Measurements from ENCODE around the gene PHC2.

Gene PHC2

DNA sequence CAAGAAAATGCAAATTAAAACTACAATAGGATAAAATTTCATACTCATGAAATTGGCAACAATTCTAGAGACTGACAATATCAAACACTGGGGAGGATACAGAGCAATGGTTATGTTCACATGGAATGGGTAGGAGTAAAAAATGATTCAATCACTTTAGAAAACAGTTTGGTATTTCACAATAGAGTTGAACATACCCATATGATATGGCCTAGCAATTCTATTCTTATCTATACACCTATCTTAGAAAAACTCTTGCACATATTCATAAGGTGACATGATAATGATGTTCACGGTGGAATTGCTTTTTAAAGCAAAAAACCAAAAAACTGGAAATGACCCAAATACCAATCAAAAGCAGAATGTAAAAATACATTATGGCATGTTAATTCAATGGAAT is 28.7 kb downstream of the PHC2 start:
- Histone ChIP-seq H3K27ac (no peak overlapping the region), H3K4me2 (no peak overlapping the region), H3K9ac (no peak overlapping the region), H3K9me3 (replicated peaks in 1 of 11) (peaks cover 0 to 9% (median 8%) of the 10 kb centered on the region in 11 experiments; a peak in 17 of 22 replicates), H4K20me1 (no peaks in the 10 kb centered on the region), H3K4me3 (no peak overlapping the region), H3K36me3 (no peaks in the 10 kb centered on the region), H3K4me1 (no peaks in the 10 kb centered on the region), H3K27me3 (no peaks in the 10 kb centered on the region)
- TF ChIP-seq Cebpa-rat (IDR thresholded peaks at IDR 0.05): no peak

DNA sequence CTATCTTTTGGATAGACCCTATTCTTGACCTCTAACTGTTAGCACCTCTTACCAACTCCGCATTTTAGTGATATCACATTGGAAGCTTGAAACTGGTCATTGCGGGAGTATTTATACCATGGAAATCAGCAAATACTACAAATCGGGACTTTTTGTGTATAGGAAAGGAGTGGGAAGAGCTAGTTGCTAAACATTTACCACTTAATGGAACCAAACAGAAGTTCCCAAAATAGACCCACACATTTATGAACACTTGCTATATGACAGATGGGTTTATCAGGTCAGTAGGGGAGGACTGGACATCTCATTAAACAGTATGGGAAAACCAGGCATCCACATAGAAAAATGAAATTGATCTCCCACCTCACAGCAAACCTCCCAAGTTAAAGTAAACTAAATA is 29.4 kb downstream of the PHC2 start:
- Histone ChIP-seq H3K9ac (no peak overlapping the region), H3K36me3 (no peaks in the 10 kb centered on the region), H3K27me3 (no peaks in the 10 kb centered on the region), H3K4me3 (no peak overlapping the region), H3K27ac (no peak overlapping the region), H3K9me3 (replicated peaks in 1 of 11) (peaks cover 0 to 4% (median 4%) of the 10 kb centered on the region in 11 experiments; a peak in 17 of 22 replicates), H3K4me2 (no peak overlapping the region), H3K4me1 (no peaks in the 10 kb centered on the region), H4K20me1 (no peaks in the 10 kb centered on the region)
- no peak for TF ChIP-seq Cebpa-rat (IDR thresholded peaks at IDR 0.05)

DNA sequence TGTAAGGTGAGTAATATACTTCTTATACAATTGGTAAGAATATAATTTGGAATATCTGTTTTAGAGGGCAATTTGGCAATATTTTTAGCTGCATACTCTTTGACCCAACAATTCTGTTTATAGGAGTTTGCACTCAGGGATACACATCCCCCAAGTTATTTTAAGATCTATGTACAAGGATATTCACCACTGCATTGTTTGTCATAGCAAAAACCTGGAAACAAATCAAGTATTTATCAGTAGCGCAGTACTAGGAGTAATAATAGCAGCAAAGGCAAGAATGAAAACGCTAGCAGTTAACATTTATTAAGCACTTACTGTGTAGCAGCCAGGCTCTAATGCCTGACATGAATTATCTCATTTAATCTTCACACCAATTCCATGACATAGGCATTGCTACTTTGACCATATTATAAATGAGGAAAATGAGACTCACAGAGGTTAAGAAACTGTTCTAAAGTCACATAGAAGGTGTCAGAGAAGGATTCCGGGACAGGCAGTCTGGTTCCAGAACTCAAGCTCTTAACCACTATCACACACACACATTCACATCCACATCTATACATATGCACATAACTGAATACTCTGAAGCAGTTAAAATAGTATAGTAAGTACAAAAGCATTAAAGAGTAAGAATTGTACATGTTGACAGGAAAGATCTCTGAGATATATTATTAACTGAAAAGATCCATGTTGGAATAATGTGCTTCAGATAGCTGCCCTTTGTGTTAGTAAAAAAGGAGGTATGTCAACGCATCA is 30.6 kb downstream of the PHC2 start:
- no peak overlapping the region for H3K4me3 ChIP-seq
- no peaks in the 10 kb centered on the region for H3K4me1 ChIP-seq
- no peaks in the 10 kb centered on the region for H4K20me1 ChIP-seq
- no peak overlapping the region for H3K27ac ChIP-seq
- no peak overlapping the region for H3K4me2 ChIP-seq
- H3K36me3 ChIP-seq: no peaks in the 10 kb centered on the region
- no peaks in the 10 kb centered on the region for H3K27me3 ChIP-seq
- H3K9ac ChIP-seq: no peak overlapping the region
- no peak for TF ChIP-seq Cebpa-rat (IDR thresholded peaks at IDR 0.05)
- H3K9me3 ChIP-seq (replicated peaks in 1 of 11): no peaks in the 10 kb centered on the region

DNA sequence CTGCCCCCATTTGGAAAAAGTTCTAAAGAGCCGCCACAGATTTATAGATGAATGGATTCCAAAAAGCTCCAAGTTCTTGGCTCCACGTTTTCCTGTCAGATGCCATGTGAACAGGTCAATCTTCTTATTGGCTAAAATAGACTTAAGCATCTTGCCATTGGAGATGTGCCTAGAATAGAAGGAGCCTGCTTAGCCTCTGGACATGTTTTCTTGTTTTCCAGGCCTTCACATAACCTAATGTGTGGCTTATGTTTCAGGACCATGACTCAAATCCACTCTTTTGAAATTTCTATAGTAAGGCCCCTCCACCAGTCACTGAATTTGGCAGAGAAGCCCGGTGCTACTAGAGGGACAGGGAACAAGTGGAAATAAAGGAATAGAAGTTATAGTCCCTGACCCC is 31.5 kb downstream of the PHC2 start:
- H3K9me3 ChIP-seq (replicated peaks in 1 of 11): no peaks in the 10 kb centered on the region
- no peaks in the 10 kb centered on the region for H4K20me1 ChIP-seq
- no peaks in the 10 kb centered on the region for H3K36me3 ChIP-seq
- no peak for TF ChIP-seq Cebpa-rat (IDR thresholded peaks at IDR 0.05)
- H3K4me2 ChIP-seq: no peak overlapping the region
- no peak overlapping the region for H3K9ac ChIP-seq
- no peak overlapping the region for H3K4me3 ChIP-seq
- no peaks in the 10 kb centered on the region for H3K4me1 ChIP-seq
- no peak overlapping the region for H3K27ac ChIP-seq
- no peaks in the 10 kb centered on the region for H3K27me3 ChIP-seq

DNA sequence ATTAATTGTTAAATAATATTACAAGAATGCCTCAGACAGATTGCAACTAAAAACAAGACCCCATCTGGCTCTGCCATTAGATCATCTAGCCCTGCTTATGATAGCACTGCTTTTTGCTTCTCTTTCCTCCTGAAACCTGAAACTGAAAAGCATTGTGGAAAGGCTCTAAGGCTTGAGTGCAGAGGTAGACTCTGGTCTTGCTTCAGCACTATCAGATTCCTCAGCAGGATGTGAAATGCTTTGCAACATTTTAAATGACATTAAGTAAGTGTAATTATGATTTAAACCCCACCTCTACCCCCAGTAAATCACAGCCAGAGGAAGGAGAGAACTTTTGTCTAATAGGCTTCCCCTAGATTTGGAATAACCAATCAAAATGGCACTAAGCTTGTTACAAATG is 32.9 kb downstream of the PHC2 start:
- Histone ChIP-seq H3K4me2 (no peak overlapping the region), H3K9ac (no peak overlapping the region), H4K20me1 (no peaks in the 10 kb centered on the region), H3K4me1 (no peaks in the 10 kb centered on the region), H3K9me3 (replicated peaks in 1 of 11) (no peaks in the 10 kb centered on the region), H3K27ac (no peak overlapping the region), H3K27me3 (no peaks in the 10 kb centered on the region), H3K4me3 (no peak overlapping the region), H3K36me3 (no peaks in the 10 kb centered on the region)
- TF ChIP-seq Cebpa-rat (IDR thresholded peaks at IDR 0.05): no peak

DNA sequence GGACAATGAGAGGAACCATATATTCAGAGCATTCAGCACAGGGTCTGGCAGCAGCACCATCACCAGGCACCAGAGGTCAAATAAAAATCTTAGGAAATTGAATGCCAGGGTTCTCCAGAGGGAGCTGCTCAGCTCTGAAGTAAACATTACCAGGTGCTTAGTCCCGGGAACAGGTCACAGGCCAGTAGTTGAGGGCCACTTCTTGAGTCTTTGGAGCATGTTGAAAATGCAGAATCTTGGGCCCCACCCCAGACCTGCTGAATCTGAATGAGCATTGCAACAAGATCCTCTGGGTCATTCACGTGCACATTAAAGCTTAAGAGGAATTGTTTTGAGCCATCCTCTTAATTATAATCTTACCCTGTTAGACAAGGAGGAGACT is 33.8 kb downstream of the PHC2 start:
- Histone ChIP-seq H4K20me1 (no peaks in the 10 kb centered on the region), H3K27ac (no peak overlapping the region), H3K4me2 (no peak overlapping the region), H3K27me3 (no peaks in the 10 kb centered on the region), H3K36me3 (no peaks in the 10 kb centered on the region), H3K4me3 (no peak overlapping the region), H3K4me1 (no peaks in the 10 kb centered on the region), H3K9me3 (replicated peaks in 1 of 11) (no peaks in the 10 kb centered on the region), H3K9ac (no peak overlapping the region)
- TF ChIP-seq Cebpa-rat (IDR thresholded peaks at IDR 0.05): no peak

DNA sequence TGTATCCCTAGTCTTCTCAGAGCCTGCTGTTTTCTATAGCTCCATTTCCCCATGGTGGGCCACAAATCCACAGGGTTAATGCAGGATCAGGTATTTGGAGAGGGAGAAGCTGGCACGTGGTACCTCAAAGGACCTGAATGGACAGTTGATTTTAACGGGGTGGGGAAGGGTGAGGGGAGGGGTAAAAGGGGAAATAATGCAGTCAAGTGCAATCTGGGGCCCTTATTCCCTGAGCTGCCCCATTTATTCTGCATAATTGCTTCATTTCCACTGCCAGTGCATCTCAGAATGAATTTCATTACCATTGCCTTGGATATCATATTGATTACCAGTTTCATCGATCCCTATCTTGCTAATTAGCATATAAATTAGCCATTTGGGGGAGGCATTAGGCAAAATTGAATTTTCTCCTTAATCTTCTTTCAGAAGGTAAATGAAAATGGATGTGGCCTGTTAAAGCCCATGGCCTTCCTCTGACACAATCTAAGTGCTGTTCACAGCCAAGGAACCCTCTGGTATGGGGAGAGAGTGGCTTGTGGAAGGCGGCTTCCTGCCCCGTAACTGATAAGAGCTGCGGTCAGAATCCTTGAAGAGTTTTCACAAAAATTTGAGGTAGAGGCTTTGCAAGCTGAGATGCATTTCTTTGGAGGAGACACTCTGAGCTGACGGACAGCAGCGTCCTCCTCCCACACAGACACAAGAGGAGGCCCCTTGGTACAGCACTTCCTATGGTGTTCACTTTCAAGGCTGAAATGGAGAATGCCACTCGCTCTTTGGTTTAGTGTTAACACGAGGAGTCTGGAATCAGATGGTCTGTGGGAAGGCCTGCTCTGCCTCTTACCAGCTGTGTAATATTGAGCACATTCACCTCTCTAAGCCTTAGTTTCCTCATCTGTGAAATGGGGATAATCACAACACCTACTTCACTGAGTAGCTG is 34.4 kb downstream of the PHC2 start:
- H3K4me1 ChIP-seq: no peaks in the 10 kb centered on the region
- no peak overlapping the region for H3K27ac ChIP-seq
- no peak overlapping the region for H3K4me3 ChIP-seq
- no peak overlapping the region for H3K9ac ChIP-seq
- H3K9me3 ChIP-seq (replicated peaks in 1 of 11): no peaks in the 10 kb centered on the region
- no peak overlapping the region for H3K4me2 ChIP-seq
- no peak for TF ChIP-seq Cebpa-rat (IDR thresholded peaks at IDR 0.05)
- H3K36me3 ChIP-seq: no peaks in the 10 kb centered on the region
- no peaks in the 10 kb centered on the region for H3K27me3 ChIP-seq
- no peaks in the 10 kb centered on the region for H4K20me1 ChIP-seq

DNA sequence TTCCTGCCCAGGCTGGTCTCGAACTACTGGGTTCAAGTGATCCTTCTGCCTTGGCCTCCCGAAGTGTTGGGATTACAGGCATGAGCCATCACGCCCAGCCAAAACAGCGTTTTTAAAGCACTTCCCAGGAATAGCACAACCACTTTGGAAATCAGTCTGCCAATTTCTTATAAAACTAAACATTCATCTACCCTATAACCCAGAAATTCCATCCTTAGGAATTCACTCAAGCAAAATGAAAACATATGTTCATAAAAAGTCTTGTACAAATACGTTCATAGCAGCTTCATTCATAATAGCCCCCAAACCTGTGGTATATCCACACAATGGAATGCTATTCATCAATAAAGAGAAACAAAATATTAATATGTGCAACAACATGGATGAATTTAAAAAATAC is 36.1 kb downstream of the PHC2 start:
- Histone ChIP-seq H3K4me1 (peaks cover 0 to 6% (median 0%) of the 10 kb centered on the region in 10 experiments; a peak in 2 of 20 replicates), H3K9me3 (replicated peaks in 1 of 11) (no peaks in the 10 kb centered on the region), H3K27me3 (no peaks in the 10 kb centered on the region), H3K9ac (no peak overlapping the region), H3K4me3 (no peak overlapping the region), H4K20me1 (no peaks in the 10 kb centered on the region), H3K27ac (no peak overlapping the region), H3K4me2 (no peak overlapping the region), H3K36me3 (no peaks in the 10 kb centered on the region)
- no peak for TF ChIP-seq Cebpa-rat (IDR thresholded peaks at IDR 0.05)

DNA sequence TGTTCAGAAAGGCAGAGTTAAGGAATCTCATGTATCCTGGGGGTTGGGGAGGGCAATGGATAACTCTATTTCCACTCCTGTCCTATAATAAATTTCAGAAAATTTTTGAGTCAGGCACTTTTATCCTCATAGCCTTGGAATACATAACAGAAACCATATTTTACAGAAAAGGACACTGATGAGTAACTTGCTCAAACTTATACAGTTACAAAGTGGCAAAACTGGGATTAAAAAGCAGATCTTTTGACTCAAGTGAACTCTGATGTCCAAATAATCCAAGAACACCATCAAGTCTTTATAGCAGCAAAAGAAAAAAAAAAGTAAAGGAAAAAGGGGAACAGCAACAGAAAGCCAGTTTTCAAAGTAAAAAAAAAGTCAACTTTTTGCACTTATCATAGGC is 36.9 kb downstream of the PHC2 start:
- Histone ChIP-seq H3K36me3 (no peaks in the 10 kb centered on the region), H4K20me1 (no peaks in the 10 kb centered on the region), H3K27me3 (no peaks in the 10 kb centered on the region), H3K27ac (no peak overlapping the region), H3K9ac (no peak overlapping the region), H3K9me3 (replicated peaks in 1 of 11) (no peaks in the 10 kb centered on the region), H3K4me2 (no peak overlapping the region), H3K4me3 (no peak overlapping the region), H3K4me1 (peaks cover 0 to 6% (median 0%) of the 10 kb centered on the region in 10 experiments; a peak in 2 of 20 replicates)
- no peak for TF ChIP-seq Cebpa-rat (IDR thresholded peaks at IDR 0.05)
